ENCODE measurements around the gene ALPL. TPM values are rescaled to one million over a fixed set of nuclear protein-coding genes. Genes with fewer than 3 reads are reported as not detected.

Gene ALPL
- total and polyA plus RNA-seq, 9 of the 15 experiments (the other 6 are each of a cell fraction or from before 2014, with no cell fraction given) = 0.04 to 0.38 (median 0.18) TPM; not detected in 4

DNA sequence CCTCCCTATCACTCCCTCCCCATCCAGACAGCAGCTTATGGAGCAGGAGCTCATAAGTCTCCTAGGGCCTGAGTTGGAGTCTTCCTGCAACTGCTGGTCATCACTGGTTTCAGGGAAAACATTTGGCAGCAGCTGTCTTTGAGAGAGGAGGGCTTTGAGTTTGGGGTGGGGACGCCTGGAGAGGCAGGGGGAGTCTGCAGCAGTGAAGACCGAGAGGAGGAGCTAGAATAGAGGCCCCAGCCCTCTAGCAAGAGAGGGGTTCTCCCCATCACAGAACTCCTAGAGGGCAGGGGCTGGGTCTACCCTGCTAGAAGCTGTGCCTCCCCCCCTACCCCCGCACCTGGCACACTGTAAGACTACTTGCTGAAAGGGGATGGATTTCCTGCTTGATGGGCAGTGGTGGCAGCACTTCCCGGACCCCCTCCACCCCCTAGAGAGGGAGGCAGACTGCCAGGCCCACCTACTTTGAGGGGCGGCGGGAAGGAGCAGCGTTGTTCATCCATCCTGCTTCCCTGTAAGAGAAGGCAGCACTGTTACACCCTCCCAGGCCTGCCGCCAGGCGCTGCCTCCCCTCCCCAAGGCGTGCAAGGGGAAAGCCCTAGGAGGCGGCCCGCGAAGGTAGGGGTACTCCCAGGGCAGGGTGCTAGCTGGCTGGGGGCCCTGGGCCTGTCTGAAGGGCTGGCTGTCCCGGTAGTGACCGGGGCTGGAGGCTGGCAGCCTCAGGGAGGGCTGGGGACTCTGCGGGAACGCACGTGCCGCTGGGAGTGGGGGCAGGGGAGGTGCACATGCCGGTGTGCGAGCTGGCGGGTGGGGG lies 109.5 kb downstream of the ALPL start (continued):
- TF ChIP-seq PHB2 (IDR thresholded peaks at IDR 0.05; ENCODE audit: low read depth) = no peak
- 0 out of 2 replicates have a peak, but pooled peaks have one; percentile 40 for TF ChIP-seq CHD2 (IDR thresholded peaks at IDR 0.05; ENCODE audit: low read depth, low read length)
- TF ChIP-seq ZNF551 (CRISPR knock-in tag; IDR thresholded peaks at IDR 0.05) = no peak
- no peak for TF ChIP-seq ZNF239 (CRISPR knock-in tag; IDR thresholded peaks at IDR 0.05)
- 0 out of 2 replicates have a peak, but pooled peaks have one; percentile 38 for TF ChIP-seq ZNF197 (CRISPR knock-in tag; IDR thresholded peaks at IDR 0.05; ENCODE audit: low read depth)
- TF ChIP-seq, protein P1, sequence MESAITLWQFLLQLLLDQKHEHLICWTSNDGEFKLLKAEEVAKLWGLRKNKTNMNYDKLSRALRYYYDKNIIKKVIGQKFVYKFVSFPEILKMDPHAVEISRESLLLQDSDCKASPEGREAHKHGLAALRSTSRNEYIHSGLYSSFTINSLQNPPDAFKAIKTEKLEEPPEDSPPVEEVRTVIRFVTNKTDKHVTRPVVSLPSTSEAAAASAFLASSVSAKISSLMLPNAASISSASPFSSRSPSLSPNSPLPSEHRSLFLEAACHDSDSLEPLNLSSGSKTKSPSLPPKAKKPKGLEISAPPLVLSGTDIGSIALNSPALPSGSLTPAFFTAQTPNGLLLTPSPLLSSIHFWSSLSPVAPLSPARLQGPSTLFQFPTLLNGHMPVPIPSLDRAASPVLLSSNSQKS (CRISPR knock-in tag; IDR thresholded peaks at IDR 0.05) = no peak
- TF ChIP-seq SUPT5H (IDR thresholded peaks at IDR 0.05) = peak; percentile 45; the same call in 1 of the 2 replicates
- TF ChIP-seq SNIP1 (IDR thresholded peaks at IDR 0.05; ENCODE audit: low read depth) = no peak
- TF ChIP-seq HMGN3 (IDR thresholded peaks at IDR 0.05; ENCODE audit: borderline replicate concordance, extremely low read depth, insufficient read length, low read depth, low read length) = peak; percentile 56
- TF ChIP-seq, protein P2, sequence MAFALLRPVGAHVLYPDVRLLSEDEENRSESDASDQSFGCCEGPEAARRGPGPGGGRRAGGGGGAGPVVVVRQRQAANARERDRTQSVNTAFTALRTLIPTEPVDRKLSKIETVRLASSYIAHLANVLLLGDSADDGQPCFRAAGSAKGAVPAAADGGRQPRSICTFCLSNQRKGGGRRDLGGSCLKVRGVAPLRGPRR (CRISPR knock-in tag; IDR thresholded peaks at IDR 0.05) = no peak
- TF ChIP-seq TCF7 (IDR thresholded peaks at IDR 0.05; ENCODE audit: borderline replicate concordance) = no peak
- no peak for TF ChIP-seq NCOA4 (IDR thresholded peaks at IDR 0.05; ENCODE audit: partially characterized antibody)
- no peak for TF ChIP-seq TAF15 (IDR thresholded peaks at IDR 0.05; ENCODE audit: low read depth, low read length)
- no peak for TF ChIP-seq PURB (CRISPR knock-in tag; IDR thresholded peaks at IDR 0.05; ENCODE audit: low read depth)
- no peak for TF ChIP-seq PHB (CRISPR knock-in tag; IDR thresholded peaks at IDR 0.05)
- TF ChIP-seq FOXK2 (conservative IDR thresholded peaks at IDR 0.05 in 1 of 2, IDR thresholded peaks at IDR 0.05 in 1 of 2; ENCODE audit: low read depth in 2 of 2) = peak; percentile 19 to 53; a peak in 1 of 4 replicates
- TF ChIP-seq ZKSCAN1 (IDR thresholded peaks at IDR 0.05; ENCODE audit: low read depth, low read length) = no peak
- no peak for TF ChIP-seq ZNF780A (CRISPR knock-in tag; IDR thresholded peaks at IDR 0.05)
- TF ChIP-seq ZNF217 (CRISPR knock-in tag; IDR thresholded peaks at IDR 0.05) = no peak
- TF ChIP-seq, protein P3, sequence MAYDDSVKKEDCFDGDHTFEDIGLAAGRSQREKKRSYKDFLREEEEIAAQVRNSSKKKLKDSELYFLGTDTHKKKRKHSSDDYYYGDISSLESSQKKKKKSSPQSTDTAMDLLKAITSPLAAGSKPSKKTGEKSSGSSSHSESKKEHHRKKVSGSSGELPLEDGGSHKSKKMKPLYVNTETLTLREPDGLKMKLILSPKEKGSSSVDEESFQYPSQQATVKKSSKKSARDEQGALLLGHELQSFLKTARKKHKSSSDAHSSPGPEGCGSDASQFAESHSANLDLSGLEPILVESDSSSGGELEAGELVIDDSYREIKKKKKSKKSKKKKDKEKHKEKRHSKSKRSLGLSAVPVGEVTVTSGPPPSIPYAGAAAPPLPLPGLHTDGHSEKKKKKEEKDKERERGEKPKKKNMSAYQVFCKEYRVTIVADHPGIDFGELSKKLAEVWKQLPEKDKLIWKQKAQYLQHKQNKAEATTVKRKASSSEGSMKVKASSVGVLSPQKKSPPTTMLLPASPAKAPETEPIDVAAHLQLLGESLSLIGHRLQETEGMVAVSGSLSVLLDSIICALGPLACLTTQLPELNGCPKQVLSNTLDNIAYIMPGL (CRISPR knock-in tag; IDR thresholded peaks at IDR 0.05) = no peak
- TF ChIP-seq, protein P4, sequence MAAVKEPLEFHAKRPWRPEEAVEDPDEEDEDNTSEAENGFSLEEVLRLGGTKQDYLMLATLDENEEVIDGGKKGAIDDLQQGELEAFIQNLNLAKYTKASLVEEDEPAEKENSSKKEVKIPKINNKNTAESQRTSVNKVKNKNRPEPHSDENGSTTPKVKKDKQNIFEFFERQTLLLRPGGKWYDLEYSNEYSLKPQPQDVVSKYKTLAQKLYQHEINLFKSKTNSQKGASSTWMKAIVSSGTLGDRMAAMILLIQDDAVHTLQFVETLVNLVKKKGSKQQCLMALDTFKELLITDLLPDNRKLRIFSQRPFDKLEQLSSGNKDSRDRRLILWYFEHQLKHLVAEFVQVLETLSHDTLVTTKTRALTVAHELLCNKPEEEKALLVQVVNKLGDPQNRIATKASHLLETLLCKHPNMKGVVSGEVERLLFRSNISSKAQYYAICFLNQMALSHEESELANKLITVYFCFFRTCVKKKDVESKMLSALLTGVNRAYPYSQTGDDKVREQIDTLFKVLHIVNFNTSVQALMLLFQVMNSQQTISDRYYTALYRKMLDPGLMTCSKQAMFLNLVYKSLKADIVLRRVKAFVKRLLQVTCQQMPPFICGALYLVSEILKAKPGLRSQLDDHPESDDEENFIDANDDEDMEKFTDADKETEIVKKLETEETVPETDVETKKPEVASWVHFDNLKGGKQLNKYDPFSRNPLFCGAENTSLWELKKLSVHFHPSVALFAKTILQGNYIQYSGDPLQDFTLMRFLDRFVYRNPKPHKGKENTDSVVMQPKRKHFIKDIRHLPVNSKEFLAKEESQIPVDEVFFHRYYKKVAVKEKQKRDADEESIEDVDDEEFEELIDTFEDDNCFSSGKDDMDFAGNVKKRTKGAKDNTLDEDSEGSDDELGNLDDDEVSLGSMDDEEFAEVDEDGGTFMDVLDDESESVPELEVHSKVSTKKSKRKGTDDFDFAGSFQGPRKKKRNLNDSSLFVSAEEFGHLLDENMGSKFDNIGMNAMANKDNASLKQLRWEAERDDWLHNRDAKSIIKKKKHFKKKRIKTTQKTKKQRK (IDR thresholded peaks at IDR 0.05; ENCODE audit: borderline replicate concordance, low read depth, low read length) = no peak
- TF ChIP-seq YY1 (IDR thresholded peaks at IDR 0.05; ENCODE audit: borderline replicate concordance in 1 of 3, control insufficient read depth in 1 of 3, extremely low read depth in 1 of 3, insufficient read depth in 3 of 3, insufficient read length in 1 of 3, insufficient replicate concordance in 2 of 3, low read depth in 1 of 3, low read length in 2 of 3) = no peak
